8988T (cell line): ENCODE measurements around the gene SCTR.
"Not testable (repeated sequence)": the region's sequence is repeated elsewhere in the genome, so short reads cannot be mapped to it uniquely, and the experiment has no call there.

ENCODE experiments used
- DNase-seq: peaks from one replicate; pipeline ENCODE4 v3.0.0; 2011

Gene SCTR

DNA sequence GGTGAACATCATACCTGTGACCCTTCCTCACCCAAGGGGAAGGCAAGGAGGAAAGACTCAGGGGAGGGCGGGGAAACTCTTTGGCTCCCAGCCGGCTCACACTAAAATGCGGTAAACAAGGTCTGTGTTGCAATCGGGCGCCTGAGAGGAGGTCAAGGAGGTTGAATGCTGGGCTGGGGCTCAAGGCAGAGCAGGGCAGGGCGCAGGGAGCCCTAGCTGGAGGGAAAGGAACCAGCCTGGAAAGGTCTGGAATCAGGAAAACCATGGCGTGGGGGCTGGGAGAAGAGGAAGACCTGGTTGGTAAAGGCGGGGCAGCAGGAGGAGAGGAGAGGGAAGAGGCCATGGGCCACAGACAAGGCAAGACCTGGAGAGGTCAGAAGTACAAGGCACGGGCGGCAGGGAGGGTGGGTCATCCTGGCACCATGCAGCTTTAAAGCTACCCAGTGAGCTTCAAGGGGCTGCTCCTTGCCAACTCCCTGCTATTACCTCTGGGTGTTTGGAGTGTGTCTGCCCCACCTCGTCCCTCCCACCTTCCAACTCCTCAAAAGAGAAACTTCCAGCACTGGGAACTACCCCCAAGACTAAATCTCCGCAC is 97.4 kb downstream of the SCTR start:
- DNase-seq = no peak

DNA sequence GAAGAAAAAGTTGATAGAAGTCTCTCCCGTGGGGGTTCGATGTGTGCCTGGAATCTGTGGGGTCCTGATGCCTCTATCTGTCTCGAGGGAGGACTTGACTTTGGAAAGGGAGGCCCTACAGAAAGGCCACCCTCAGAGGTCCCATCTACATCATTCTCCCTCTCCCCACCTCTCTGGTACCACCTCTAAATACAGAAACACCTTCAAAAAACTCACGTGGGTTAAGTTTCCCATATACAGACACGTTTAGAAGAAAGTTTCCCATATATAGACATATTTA is 97.9 kb downstream of the SCTR start:
- no peak for DNase-seq

DNA sequence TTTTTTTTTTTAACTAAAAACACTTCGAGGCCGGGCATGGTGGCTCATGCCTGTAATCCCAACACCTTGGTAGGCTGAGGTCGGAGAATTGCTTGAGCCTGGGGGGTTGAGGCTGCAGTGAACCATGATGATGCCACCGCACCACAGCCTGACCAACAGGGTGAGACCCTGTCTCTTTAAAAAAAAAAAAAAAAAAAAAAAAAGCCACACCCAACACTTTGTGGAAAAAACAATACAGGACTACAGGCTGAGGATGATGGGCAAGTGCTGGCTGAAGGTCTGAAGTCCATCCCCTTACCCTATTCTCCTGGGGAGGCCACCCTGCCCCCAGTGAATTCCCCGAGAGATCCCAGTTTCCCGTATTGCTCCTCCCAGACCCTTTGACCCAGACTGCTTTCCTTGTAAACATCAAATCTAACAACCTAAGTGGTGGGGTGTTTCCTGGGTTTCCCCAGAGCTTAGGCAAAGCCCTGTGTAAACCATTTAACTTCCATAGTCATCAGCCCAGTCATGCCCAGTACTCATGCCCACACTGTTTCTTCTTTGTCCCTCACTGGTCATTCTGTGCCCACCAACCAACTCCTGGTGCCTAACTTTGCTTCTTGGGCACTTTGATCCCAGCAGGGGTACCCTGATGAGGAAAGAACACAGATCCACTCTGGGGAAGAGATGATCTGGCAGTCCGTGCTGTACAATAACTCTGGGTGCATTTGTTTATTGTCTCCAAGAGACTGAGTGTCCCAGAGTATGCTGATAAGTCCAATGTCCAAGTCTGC is 98.5 kb downstream of the SCTR start:
- no peak for DNase-seq

DNA sequence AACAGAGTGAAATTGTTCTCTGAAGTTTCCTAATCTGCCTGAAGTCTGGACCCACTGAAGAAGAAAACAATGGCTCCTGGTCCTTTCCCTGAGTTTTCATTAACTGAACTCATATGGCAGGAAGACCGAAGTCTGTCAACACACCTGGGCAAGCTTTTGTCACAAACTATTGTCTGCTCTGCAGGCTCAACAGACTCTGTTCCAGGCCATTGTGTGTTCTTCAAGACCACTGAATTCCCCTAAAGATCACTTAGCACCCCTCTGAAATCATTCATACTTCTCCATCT is 99.2 kb downstream of the SCTR start:
- DNase-seq = no peak

DNA sequence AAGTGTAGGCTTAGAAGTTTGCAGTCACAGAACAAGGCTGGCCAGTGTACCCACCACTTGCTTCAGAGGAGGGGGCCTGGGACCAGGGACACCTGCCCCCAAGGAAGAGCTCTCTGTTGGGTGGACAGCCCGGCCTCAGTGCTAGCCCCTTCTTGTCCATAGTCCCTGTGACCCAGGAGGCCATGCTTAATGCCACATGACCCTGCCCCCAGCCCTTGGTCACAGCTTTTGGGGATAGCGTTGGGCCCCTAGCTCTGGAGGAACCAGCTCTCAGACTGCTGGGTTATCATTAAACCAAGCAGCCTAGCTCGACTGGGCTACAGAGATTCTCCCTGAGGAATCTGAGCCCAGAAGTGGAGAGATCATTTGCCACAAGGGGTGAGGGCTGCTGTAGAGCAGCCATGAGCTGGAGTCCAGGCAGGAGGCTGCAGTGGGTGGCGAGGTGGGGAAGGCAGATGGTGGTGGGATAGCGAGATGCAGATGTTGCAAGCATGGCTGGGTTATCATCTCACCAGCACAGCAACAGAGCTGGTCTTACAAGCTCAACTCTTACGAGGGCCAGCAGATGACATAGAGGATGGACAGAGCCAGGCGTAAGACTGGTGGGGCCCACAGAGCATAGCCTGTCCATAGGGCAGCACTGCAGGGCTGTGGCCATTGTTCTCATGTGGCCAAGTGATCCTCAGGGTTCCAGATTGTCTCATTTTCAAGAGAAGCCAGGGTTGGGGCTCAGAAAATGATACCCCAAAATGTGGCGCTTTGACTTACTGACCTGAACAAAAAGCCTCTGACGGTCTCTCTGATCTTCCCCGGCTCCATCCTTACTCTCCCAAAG is 99.8 kb downstream of the SCTR start:
- no peak for DNase-seq

DNA sequence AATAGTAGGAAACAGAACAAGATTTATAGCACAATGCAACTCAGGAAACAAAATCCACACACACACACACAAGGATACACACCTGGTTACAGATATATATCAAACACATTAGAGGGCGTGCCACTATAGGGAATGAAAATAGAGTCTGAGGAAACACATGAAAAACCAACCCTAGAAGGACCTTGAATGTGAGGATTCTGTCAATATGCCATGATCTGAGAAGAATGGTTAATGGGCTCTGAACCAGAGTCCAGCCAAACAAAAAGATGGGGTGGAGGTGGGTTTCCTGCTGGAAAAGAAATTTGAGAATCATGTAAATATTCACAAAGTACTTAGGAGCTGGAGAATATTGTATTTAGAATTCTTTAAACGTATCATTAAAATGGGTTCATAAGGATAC is 100.5 kb downstream of the SCTR start:
- no peak for DNase-seq

DNA sequence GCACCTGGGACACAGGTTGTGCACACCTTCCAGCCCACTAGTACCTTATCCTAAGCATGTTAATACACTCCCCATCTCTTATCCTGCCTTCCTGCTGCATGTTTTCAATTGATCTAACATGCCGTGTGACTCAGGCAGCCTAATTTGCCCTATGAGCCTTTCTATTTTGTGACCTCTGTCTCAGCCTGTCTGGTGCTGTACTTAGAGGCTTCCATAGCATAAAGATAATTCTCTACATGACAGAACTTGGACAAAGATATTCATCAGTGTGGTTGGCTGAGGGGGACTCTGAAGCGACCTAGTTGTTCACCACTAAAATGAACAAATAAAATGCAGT is 101.2 kb downstream of the SCTR start:
- no peak for DNase-seq

DNA sequence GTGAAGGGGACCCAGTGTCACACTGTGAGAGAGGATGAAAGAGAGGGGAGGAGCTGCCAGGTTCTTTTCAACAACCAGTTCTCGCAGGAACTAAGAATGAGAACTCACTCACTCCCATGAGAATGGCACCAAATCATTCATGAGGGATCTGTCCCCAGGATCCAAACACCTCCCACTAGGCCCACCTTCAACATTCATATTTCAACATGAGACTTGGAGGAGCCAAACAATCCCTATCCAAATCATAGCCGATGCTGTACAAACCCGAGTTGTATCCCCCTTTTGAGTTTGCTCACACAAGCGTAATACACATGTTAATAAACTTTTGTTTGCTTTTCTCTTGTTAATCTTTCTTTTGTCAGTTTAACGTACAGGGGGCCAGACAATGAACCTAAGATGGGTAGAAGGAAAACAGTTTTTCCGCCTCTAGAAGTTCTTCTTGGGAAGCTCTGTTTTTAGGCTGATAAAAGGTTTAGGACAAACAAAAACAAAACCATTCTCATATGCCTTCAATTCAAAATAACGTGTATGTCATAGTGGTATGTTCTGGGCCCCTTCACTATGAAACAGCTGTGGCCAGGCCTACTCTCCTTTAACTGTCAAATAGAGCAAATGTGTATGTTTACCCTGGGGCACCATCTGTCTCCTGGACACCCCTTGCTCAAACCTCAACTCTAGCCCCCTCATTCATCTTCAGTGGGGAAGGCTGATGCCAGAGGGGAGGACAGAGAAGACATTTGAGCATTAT is 101.7 kb downstream of the SCTR start:
- DNase-seq = no peak

DNA sequence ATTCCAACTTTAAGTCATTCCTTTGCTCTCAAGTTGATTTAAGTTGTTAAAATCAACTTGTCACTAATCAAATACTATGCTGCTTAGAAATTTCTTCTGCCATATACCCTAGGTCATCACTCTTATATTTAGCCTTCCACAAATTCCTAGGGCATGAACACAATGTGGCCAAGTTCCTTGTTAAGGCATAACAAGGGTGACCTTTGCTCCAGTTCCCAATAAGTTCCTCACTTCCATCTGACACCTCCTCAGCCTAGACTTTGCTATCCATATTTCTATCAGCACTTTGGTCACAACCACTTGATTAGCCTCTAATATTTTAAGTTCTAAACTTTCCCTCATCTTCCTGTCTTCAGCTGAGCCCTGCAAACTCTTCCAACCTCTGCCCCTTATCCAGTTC is 102.5 kb downstream of the SCTR start:
- DNase-seq = no peak

DNA sequence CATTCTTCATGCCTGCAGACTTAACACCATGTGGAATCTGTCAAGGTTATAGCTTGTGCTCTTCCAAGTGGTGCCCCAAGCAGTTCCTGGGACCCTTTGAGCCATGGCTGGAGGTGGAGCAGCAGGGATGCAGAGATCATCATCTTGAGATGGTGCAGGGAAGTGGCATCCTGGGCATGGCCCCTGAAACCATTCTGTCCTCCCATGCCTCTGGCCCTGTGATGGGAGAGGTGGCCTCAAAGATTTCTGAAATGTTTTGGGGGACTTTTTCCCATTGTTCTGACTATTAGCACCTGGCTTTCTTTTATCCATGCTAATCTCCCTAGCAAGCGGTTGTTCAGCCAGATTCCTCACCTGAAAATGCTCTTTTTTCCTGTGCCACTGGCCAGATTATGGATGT is 103.0 kb downstream of the SCTR start:
- DNase-seq = no peak

DNA sequence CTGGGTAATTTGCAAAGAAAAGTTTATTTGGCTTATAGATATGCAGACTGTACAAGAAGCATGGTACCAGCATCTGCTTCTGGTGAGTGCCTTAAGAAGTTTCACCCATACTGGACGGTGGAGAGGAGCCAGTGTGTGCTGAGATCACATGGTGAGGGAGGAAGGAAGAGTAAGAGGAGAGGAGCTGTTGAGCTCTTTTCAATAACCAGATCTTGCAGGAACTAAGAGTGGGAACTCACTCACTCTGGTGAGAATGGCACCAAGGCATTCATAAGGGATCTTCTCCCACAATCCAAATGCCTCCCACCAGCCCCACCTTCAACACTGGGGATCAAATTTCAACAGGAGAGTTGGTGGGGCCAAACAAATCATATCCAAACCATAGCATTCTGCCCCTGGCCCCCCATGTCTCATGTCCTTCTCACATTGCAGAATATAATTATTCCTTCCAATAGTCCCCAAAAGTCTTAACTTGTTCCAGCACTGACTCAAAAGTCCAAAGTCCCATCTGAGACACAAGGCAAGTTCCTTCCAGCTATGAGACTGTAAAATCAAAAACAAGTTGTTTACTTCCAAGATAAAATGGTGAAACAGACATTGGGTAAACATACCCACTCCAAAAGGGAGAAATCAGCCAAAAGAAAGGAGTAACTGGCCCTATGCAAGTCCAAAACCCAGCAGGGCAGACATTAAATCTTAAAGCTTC is 104.3 kb downstream of the SCTR start:
- DNase-seq = no peak

DNA sequence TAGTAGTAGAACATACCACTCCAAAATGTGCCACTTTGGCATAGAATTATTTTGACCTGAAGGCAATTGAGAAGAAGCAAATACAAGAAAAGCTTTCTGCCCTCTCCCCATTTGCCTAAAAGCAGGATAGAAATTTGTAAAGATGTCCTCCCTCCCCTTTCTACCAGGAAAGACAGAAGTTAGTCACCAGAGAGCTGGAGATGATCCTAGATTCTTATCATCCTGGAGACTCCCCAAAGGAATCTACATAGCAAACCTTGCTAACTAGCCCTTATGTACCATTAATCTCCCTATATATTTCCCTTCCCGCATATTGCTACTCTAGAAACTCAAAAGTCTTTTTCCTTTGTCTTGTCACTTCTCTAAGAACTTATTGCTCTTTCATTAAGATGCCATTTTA is 105.2 kb downstream of the SCTR start:
- no peak for DNase-seq

DNA sequence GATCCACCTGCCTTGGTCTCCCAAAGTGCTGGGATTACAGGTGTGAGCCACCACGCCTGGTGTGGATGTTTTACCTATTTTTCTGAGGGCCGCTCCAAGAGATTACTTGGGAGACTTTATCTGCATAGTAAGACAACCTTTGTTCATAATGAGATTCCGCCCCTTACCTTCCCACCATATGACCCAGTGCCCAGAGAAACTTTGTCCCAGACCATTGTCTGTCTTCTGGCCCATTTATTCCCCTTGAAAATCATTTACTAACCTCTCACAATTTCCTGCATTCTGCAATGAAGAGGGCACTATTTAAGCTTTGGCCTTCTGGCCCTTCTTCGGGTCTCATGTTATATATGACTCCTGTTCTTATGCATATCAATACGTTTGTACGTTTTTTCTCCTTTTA is 106.4 kb downstream of the SCTR start:
- no peak for DNase-seq

DNA sequence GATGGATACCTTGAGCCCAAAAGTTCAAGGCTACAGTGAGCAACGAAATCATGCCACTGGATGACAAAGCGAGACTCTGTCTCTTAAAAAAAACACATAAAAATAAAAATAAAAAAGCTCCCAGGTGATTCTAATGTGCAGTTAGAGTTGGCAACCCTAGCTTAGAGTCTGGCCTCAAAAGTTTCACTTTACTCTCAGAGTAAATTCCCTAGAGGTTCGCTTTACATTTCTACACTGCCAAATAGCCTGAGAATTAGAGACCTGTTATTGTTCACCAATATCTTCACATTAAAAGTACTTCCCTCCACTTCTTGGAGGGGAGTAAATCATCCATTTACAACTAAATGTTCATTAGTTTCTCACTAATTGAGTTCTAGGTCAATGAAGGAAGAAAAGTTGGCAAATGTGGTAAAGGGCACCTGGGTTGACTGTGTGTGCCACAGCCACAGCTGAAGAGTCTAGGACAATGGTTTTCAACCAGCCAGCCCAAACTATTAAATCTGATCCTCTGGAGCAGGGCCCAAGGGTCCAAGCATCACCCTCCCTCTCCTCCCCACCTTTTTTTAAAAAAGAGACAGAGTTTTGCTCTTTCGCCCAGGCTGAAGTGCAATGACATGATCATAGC is 107.9 kb downstream of the SCTR start:
- DNase-seq = no peak

DNA sequence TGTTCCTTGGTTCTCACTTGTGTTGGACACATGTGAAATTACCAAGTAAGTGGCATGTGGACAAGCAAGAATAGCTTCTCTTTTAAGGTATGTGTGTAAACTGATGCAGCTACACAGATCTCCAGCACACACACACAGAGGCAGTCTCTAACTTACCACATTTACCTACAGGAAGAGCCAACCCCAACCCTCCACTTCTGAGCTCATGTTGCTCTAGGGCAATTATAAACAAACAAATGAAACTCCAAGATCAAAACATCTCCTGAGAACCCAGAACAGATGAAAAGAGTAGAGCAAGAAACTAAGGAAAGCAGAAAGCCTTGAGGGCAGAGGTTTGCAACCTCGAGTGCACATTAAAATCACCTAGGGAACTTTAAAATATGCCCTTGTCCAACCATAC is 108.7 kb downstream of the SCTR start:
- no peak for DNase-seq

DNA sequence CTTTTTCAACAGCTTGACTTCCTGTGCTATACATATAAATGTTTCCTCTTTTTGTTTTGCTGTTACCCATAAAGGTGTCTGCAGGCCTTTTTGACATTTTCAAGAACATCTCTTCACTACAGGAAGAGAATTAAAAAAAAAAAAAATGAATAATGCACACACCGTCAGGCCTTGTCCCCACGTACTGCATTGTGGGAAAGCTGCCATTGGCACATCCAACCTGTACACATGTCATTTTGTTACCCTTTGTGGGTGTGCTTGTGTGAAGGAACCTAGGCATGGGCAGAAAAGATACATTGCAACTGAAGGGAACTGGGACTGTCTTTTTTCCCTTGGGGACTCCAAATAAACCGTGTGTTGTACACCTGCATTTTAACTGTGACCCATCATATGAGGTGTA is 109.4 kb downstream of the SCTR start:
- DNase-seq = no peak

DNA sequence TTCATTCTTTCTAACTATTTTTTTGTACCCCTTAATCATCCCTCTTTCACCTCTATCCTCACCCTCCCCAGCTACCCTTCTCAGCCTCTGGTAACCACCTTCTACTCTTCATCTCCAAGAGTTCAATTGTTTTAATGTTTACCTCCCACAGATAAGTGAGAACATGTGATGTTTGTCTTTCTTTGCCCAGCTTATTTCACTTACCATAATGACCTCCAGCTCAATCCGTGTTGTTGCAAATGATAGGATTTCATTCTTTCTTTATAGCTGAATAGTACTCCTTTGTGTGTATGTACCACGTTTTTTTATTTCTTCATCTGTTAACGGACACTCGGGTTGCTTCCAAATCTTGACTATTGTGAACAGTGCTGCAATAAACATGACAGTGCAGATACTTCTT is 114.8 kb downstream of the SCTR start:
- no peak for DNase-seq

DNA sequence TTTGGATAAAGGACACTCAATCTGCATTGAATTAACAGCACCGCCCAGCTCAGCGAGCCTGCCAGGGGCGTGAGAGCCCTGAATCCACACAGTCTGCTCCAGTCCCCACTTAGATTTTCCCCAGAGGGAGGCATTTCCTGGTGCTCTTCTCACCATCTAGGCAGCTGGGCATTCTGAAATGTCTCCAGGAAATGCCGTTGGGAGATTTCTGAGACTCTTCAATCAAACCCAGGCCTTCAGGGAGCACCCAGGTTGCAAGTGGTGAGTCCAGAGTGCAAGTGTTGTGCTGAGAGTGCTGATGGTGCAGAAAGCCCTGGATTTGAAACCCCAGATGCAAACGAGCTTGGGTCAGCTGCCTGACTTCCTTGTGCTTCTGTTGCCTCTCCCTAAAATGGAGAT is 116.1 kb downstream of the SCTR start:
- DNase-seq = no peak

DNA sequence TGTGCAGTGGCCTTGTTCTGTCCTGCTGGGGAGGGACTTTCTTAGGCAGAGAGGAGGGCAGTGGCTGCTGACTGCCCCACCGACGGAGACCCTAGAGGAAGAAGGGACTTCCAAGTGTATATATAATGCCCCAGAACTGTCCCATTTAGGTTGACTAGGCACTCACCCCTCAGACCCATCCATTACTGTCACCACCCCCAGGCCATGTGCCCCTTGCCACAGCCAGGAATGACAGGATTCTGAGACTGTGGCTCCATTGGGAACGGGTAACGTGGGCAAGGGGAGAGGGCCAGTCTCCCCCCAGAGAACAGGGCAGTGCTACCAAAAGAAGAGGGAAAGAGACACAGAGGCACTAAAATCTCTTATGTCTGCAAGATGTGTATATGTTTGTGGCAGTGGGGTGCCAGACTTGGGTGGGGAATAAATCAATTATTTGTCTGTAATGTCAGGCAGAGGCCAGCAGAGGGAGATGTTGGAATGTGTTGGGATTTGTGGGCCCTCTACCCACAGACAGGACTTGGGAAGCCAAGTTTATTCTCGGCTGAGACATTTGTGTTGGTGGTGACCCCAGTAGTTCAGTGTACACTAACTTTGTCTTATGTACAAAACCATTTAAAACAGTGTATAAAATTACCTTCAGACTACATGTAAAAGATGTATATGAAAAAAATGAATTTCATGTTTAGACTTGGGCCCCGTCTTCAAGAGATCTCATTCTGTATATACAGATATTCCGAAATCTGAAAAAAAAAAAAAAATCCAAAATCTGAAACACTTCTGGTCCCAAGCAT is 116.7 kb downstream of the SCTR start:
- no peak for DNase-seq

DNA sequence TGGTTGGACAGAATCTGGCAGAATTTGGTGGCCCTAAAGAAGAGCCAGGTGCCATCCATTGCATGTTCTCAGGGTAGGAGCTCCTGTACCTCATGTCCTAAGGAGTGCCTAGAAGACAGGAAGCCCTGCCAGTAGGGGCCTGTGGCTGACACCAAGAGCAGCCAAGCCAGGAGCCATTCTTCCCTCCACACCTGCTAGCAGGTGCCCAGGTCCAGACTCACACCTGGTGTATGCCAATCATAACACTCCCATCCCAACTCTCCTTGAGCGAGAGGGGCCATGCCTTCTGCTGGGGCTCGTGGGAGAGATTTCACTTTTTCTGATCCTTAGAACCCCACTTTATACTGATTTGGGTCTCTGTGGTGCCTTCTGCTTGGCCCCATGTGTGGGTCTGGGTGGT is 119.1 kb downstream of the SCTR start:
- DNase-seq = no peak

DNA sequence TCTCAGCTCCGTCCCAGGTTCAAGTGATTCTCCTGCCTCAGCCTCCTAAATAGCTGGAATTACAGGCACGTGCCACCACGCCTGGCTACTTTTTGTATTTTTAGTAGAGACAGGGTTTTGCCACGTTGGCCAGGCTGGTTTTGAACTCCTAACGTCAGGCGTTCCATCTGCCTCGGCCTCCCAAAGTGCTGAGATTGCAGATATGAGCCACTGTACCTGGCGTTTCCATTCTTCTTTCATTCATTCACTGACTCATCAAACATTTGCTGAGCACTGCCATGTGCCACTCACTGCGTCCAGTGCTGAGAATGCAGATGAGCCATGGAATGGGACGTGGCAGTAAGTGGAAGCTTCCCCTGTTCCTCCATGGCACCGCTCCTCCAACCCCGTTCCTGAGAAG is 120.7 kb downstream of the SCTR start:
- not testable (repeated sequence) for DNase-seq
